ENCODE data around the gene PNCK.
"Not testable (repeated sequence)": the region's sequence is repeated elsewhere in the genome, so short reads cannot be mapped to it uniquely, and the experiment has no call there.

PNCK gene

GRCh38 chrX:153700376-153700945, 26.8 kb upstream of the PNCK start:
- H3K4me3 ChIP-seq (ENCODE audit: low read length): no peak overlapping the region
- DNase-seq (ENCODE audit: low read depth, low spot score): no peak

GRCh38 chrX:153699784-153700371, 26.3 kb upstream of the PNCK start:
- not testable (repeated sequence) for DNase-seq (ENCODE audit: low read depth, low spot score); H3K4me3 ChIP-seq (ENCODE audit: low read length)

- H3K4me3 ChIP-seq (ENCODE audit: low read length); DNase-seq (ENCODE audit: low read depth, low spot score): not testable (repeated sequence)
Observed at GRCh38 chrX:153699210-153699783, 25.7 kb upstream of the PNCK start.

GRCh38 chrX:153697924-153698865, 24.6 kb upstream of the PNCK start:
- no peak overlapping the region for H3K4me3 ChIP-seq (ENCODE audit: low read length)
- DNase-seq (ENCODE audit: low read depth, low spot score): no peak

GRCh38 chrX:153696986-153697722, 23.5 kb upstream of the PNCK start:
- not testable (repeated sequence) for H3K4me3 ChIP-seq (ENCODE audit: low read length); DNase-seq (ENCODE audit: low read depth, low spot score)

GRCh38 chrX:153696538-153696937, 22.9 kb upstream of the PNCK start:
- not testable (repeated sequence) for DNase-seq (ENCODE audit: low read depth, low spot score); H3K4me3 ChIP-seq (ENCODE audit: low read length)

GRCh38 chrX:153696100-153696499, 22.5 kb upstream of the PNCK start:
- no peak for DNase-seq (ENCODE audit: low read depth, low spot score)
- no peak overlapping the region for H3K4me3 ChIP-seq (ENCODE audit: low read length)

GRCh38 chrX:153694687-153695270, 21.2 kb upstream of the PNCK start:
- no peak overlapping the region for H3K4me3 ChIP-seq (ENCODE audit: low read length)
- no peak for DNase-seq (ENCODE audit: low read depth, low spot score)

- not testable (repeated sequence) for DNase-seq (ENCODE audit: low read depth, low spot score)
Observed at GRCh38 chrX:153694256-153694655, 20.6 kb upstream of the PNCK start.

GRCh38 chrX:153693216-153694086, 19.8 kb upstream of the PNCK start:
- no peak overlapping the region for H3K4me3 ChIP-seq (ENCODE audit: low read length)
- no peak for DNase-seq (ENCODE audit: low read depth, low spot score)

More at GRCh38 chrX:153694256-153694655, 20.6 kb upstream of the PNCK start:
- H3K4me3 ChIP-seq (ENCODE audit: low read length): not testable (repeated sequence)

GRCh38 chrX:153692611-153693156, 19.1 kb upstream of the PNCK start:
- no peak overlapping the region for H3K4me3 ChIP-seq (ENCODE audit: low read length)
- DNase-seq (ENCODE audit: low read depth, low spot score): no peak

- no peak for DNase-seq (ENCODE audit: low read depth, low spot score)
Observed at GRCh38 chrX:153692003-153692402, 18.4 kb upstream of the PNCK start.

GRCh38 chrX:153691032-153691827, 17.6 kb upstream of the PNCK start:
- DNase-seq (ENCODE audit: low read depth, low spot score); H3K4me3 ChIP-seq (ENCODE audit: low read length): not testable (repeated sequence)

More at GRCh38 chrX:153692003-153692402, 18.4 kb upstream of the PNCK start:
- no peak overlapping the region for H3K4me3 ChIP-seq (ENCODE audit: low read length)

GRCh38 chrX:153690466-153690865, 16.9 kb upstream of the PNCK start:
- H3K4me3 ChIP-seq (ENCODE audit: low read length): no peak overlapping the region

GRCh38 chrX:153689654-153690465, 16.2 kb upstream of the PNCK start:
- no peak for DNase-seq (ENCODE audit: low read depth, low spot score)
- H3K4me3 ChIP-seq (ENCODE audit: low read length): no peak overlapping the region

More at GRCh38 chrX:153690466-153690865, 16.9 kb upstream of the PNCK start:
- DNase-seq (ENCODE audit: low read depth, low spot score): no peak

Measured in Jurkat, Clone E6-1 (cell line).